Kidney tubule cell (primary cell): Measurements from ENCODE around the gene ECEL1.

Experiments used
- DNase-seq: peaks from one replicate; pipeline ENCODE4 v3.0.0-alpha.2; 2018; ENCODE audit warnings: low spot score

ECEL1 gene

DNA sequence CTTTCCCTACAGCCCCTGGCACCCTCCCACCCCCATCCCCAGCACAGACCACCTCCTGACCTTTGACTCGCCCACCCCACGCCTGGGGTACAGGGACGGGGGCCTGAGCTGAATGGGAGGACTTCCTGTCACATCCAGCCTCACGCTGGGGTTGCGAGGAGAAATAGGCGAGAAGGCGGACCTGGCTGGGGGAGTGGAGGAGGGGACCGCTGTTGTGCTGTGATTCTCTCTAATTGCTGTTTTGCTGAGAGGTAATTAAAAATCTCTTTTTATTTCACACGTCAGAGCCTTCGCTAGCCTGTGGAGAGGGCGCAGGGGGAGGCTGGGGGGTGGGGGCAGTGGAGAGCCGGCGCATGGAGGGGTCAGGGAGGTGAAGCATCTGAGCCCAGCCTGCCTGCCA, 9.7 kb upstream of the ECEL1 start:
- DNase-seq = no peak

- no peak for DNase-seq
Observed at GRCh38 chr2:232496501-232497270, 9.1 kb upstream of the ECEL1 start.

GRCh38 chr2:232495292-232495691, 7.7 kb upstream of the ECEL1 start:
- no peak for DNase-seq

- no peak for DNase-seq
Observed at GRCh38 chr2:232494542-232494941, 6.9 kb upstream of the ECEL1 start.

DNA sequence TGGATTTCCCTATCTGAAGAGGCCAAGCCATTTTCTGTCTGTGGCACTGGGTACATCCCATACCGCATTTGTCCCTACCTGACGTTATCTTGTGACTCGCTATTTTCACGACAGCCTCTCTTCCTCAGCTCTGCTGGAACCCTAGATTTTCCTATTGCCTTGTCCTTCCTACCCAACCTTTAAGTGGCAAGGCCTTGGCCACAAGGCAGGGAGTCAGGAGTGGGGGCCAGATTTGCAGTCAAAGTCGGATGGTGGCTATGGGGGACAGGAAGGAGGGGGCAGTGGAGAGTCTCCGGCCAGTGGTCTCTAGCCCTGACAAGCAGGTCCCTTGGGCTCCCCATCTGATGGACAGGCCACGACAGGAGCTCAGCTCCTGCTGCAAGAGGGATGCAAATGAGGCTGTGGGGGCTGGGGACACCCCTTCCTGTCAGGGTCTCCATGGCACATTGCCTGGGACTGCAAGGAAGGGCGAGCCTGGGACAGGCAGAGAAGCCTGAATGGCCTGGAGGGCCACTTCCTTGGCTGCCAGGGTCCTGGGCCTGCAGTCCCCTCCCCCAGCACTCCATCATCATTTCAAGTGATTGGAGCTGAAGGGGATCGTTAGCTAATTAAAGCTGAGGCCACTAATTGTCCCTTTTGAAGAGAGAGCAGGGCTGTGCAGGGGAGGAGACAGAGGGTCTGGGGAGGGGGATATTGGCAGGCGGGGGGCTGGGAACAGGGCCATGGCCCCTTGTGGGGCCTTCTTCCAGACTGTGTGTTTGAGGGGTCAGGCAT, 6.3 kb upstream of the ECEL1 start:
- no peak for DNase-seq

DNA sequence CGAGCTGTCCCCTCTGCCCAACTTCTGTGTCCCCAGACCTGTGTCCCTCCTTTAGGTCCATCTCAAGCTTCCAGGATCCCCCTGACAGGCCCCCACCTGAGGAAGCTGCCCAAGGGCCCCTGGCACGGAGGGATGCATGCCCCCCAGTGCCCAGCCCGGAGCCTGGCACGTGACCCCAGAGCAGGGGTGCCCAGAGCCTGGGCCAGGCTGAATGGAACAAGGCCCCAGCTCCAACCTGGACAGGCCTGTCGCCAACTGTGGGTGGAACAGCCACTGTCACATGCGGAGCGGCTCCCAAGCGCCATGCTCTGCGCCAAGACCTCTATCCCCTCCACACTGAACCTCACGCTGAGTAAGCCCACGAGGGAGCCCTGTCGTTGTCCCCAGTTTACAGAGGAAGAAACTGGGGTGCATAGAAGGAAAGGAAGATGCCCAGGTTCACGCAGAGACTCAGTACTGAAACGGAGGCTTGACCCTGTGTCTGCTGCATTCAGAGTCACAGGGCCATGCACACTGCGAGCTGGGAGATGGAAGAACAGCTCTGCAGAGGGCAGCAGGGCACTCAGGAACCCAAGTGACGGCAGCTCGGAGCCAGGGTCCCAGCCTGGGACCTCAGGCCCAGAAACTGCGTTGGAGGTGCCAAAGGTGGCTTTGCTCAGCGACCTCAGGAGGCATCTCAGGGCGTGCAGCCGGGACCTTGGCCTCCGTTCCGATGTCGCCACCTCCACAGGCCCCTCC, 5.5 kb upstream of the ECEL1 start:
- DNase-seq = no peak

- no peak for DNase-seq
Observed at GRCh38 chr2:232492236-232492848, 4.7 kb upstream of the ECEL1 start.

GRCh38 chr2:232491139-232491780, 3.6 kb upstream of the ECEL1 start:
- no peak for DNase-seq

DNA sequence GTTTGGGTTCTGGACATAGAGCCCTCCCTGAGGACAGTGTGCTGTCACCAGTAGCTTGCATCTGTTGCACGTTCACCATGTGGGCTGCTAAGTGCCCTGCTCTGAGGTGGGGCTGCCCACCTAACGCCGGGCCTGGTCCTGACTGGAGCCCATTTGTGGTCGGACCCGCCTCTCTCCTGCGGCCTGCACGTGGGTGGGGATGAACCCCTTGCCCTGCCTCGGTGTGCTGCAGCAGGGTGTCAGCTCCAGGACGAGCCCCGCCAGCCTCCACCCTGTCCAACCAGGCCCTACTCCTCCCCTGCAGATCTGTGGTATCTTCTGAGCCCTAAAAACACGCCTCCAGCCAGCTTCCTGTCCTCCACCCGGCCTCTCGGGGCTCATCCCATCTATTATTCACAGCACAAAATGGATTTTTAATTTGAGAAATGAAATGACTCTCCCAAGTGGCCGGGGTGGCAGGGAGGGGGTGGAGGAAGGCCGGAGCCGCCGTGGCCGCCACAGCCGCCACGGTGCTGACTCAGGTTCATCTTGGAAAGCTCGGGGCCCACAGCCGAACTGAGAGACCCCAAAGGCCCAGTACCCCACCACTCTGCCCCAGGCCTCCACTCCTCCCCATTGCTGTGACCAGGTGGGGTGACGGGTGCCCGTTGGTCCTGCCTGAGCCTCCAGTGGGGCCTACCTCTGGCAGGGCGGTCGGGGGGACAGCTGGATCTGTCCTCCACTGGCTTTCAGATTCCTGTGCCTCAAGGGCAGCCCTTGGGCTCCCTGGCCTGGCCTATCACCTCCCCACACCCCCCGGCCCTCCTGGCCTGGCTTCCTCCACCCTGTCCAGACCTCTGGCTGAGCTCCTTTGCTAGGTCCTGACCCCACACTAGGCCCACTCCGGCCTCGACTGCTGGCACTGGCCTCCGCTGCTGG, 2.8 kb upstream of the ECEL1 start:
- no peak for DNase-seq

DNA sequence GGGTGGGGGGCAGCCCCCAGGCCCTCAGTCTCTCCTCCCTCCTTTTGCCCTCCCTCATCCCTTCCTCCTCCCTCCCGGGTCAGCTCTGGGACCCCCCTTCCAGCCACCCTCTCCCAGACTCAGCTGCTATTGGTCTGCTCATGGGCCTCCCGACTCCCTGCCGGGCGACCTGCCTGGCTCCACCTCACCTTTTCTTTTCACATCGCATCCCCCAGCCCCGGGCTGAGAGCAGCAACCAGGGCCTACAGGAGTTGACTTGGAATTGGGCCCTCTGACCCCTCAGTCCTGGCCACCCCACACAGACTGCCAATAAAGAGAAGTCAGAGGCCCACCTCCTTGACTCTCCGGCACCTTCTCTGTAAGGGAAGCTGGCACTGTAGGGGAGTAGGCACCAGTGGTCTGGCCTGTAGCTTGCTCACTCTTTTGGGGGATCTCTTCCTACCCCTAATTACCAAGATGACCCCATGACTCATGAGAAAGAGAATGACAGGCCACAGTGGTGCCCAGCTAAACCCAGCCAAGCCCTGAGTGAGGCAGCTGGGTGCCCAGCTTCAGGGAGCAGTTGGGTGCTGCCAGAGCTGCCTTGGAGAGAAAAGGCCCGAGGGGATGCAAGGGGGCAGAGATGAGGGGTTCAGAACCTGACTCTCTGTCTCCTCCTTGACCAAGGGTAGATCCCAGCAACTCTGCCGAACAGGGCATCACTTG, 2.0 kb upstream of the ECEL1 start:
- no peak for DNase-seq

DNA sequence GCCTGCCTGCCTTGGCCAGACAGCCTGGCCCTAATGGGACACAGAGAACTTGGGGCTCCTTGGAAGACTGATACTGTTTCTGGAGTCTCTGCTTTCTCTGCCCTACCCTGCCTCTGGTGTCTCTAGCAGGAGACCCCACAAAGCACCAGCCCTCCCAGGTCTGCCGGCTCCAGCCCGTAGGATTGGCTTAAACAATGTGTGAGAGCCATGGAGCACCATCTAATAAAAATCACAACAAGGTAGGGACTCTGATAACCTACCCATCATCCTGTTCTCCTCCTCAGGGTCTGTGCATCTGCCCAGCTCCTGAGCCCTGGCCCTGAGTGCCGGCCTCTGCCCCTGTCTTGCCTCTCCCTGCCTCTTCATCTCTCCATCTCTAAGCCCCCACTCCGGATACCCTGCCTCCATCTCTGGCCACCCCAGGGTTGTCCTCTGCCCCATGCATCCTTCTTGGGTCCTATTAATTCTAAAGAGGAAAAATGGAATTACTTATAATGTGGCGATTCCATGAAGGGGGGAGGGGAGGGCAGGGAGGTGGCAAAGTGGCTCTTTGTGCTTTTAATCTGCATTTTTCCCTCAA, 1.2 kb upstream of the ECEL1 start:
- DNase-seq = no peak

DNA sequence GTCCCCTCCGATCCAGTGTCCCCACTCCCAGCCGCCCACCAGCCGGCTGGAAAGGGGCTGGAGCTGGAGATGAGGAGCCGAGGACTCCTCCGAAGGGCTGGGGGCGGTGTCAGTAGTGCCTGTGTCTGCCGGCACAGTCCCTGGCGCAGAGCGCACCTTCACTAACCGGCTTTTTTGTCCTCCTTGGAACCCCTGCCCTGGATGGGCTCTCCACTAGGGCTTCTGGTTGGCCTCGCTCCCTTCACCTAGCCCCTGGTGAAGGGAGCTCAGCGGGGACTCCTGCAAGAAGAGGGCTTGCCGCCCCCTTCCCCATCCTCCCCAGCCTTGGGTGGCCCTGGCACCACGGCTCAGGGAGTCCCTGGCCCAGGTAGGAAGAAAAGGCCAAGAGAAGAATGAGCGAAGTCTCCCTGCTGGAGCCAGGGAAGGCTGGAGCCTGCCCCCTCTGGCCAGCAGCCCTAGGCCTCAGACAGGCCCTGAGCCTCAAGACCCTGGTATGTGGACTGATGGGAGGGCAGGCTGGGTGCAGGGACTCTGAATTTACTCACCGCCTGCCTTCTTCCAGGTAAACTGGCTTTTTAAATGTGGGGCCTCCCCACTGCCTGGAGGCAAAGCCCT, 570 bp upstream of the ECEL1 start:
- DNase-seq = no peak

DNA sequence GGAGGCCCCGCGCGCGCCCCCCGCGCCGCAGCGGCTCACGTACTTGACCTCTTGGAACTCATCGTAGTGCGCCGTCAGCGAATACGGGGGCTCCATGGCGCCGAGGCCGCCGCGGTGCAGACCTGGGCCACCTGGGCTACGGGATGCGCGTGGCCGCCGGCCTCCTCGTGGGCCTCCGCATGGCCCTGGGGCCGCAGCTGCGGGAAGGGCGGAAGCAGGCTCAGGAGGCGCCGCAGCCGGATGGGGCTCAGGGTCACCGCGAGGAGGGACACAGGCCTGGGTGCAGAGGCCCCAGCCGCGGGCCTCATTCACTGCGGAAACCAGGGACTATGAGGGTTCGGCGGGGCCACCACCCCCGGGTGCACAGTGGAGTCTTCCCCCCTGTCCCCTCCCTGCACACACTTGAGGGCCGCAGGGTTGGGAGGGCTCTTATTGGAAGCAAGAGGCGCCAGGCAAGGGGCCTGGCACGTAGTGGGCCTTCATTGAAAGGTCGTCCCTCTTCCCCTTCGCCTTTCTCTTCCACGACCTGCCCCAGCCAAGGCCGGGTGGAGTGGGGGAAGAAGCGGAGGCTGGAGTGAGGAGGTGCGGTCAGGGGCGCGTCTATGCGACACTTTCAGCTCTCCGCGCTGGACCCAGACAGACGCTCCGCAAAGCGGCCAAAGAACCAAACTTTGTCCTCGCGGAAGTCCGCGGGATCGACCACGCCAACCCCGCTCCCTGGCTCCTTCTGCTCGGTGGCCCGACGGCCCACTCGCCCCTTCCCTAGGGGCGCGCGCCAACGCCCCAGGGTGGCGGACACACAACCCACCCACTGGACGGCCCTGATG, 863 bp downstream of the ECEL1 start:
- DNase-seq = no peak

- DNase-seq = no peak
Observed at GRCh38 chr2:232485757-232486557, 1.7 kb downstream of the ECEL1 start.

GRCh38 chr2:232485348-232485756, 2.3 kb downstream of the ECEL1 start:
- DNase-seq = no peak

DNA sequence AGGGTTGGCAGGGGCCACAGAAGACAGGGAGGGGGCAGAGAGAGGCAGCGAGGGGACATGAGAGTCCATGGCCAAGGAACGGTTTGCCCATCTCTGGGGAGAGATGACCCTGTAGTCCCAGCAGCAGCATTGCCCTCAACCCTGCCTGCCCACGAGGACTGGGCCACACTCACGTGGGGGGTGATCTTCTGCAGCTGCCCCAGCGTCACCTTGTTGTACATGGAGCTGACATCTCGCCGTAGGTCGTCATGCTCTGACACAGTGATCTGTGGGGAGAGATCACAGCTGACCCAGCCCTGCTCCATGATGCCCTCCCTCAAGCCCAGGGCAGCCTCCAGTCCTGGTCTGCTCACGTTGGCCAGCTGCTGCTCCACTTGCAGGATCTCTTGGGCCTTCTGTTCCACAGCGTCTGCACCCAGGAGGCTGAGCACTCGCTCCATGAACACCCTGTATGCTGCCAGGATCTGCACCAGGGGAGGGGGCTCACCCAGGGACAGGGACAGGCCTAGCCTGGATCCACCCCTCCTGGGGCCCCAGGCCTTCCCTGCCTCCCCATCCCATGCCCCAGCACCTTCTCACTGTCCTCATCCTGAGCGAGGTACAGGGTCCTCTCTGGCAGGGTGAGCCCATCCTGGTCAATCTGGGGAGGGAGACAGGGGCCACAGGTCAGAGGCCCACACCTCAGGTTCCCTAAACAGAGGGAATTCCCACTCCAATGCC, 2.8 kb downstream of the ECEL1 start:
- DNase-seq = no peak
